ENCODE measurements around the gene CHST11. TPM values are rescaled to one million over a fixed set of nuclear protein-coding genes. Genes with fewer than 3 reads are reported as not detected.

CHST11 gene
- total and polyA plus RNA-seq, 9 of the 15 experiments (the other 6 are each of a cell fraction or from before 2014, with no cell fraction given): 2.3 to 38.7 (median 15.0) TPM

DNA sequence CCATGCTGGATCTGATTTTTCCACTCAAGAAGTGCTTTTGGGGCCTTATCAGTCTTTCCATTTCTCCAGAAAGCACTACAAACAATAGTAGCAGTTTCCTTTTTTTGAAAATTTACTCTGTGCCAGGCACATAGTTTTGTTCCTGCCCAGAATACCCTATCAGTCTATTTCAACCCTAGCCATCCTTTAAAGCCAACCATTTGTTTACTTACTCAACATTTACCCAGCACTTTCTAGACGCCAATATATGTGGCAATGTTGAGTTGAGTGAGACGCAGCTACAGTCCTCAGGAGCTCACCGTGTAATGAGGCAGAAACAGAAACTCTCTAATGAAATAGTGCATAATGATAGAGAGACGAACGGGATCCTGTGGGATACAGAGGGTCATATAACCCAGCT is 32.9 kb upstream of the CHST11 start:
- TF ChIP-seq SNAPC5 (CRISPR knock-in tag; IDR thresholded peaks at IDR 0.05): no peak
- TF ChIP-seq MECOM (CRISPR knock-in tag; IDR thresholded peaks at IDR 0.05): no peak
- no peak for TF ChIP-seq MTA2 (IDR thresholded peaks at IDR 0.05; ENCODE audit: low read depth)
- TF ChIP-seq C11orf30 (IDR thresholded peaks at IDR 0.05; ENCODE audit: low read depth): no peak
- no peak for TF ChIP-seq ZBTB11 (CRISPR knock-in tag; IDR thresholded peaks at IDR 0.05)
- TF ChIP-seq MYNN (IDR thresholded peaks at IDR 0.05): no peak
- no peak for TF ChIP-seq MYNN (CRISPR knock-in tag; IDR thresholded peaks at IDR 0.05)
- TF ChIP-seq PHTF2 (CRISPR knock-in tag; IDR thresholded peaks at IDR 0.05): no peak
- TF ChIP-seq POLR2AphosphoS2 (IDR thresholded peaks at IDR 0.05; ENCODE audit: low read length): no peak
- H3K4me2 ChIP-seq (ENCODE audit: insufficient read depth, low read length): no peak overlapping the region
- no peaks in the 10 kb centered on the region for H3K9me1 ChIP-seq (ENCODE audit: control insufficient read depth, insufficient read depth, low read length)
- ChIA-PET CTCF (ENCODE audit: low intra/inter-chr PET ratio) (interaction anchor here (0.6 kb wide), 1 partner anchor 29 kb away, joined by 3 read pairs; no protein-coding TSS in a partner anchor), POLR2A (interaction anchor here (0.7 kb wide), 1 partner anchor 63 kb away, joined by 3 read pairs; no protein-coding TSS in a partner anchor)
- ATAC-seq (no peak), DNase-seq (ENCODE audit: extremely low read depth in 1 of 4, low spot score in 3 of 4) (no peak), FAIRE-seq (no peak)
- no peaks in the 10 kb centered on the region for H4K20me1 ChIP-seq (replicated peaks; ENCODE audit: control insufficient read depth, insufficient read depth, low read length)
- BruUV-seq (replicated peaks): no TSS peak
- no peak overlapping the region for H2AFZ ChIP-seq (ENCODE audit: low read depth, low read length)
- intact Hi-C loops (cut with micrococcal nuclease) (no loop called here), in situ Hi-C loops (cut with MboI) (no loop called here)
- no peak overlapping the region for H3K9ac ChIP-seq (ENCODE audit: insufficient read depth in 1 of 2, low read depth in 2 of 2, low read length in 2 of 2)
- H3K79me2 ChIP-seq (ENCODE audit: control insufficient read depth, insufficient read depth, low read length): no peaks in the 10 kb centered on the region
- H3K27me3 ChIP-seq (ENCODE audit: control insufficient read depth in 2 of 2, insufficient read depth in 2 of 2, low read length in 2 of 2): peaks cover 1 to 3% of the 10 kb centered on the region in 2 experiments; a peak in 2 of 5 replicates
- H3K4me3 ChIP-seq: no peak overlapping the region
- 0 out of 5 replicates have a peak, but pooled peaks cover 0 to 4% of the 10 kb centered on the region in 2 experiments for H3K4me1 ChIP-seq (replicated peaks in 1 of 2; ENCODE audit: control insufficient read depth in 2 of 2, insufficient read depth in 2 of 2, low read length in 2 of 2)
- no peaks in the 10 kb centered on the region for H3K36me3 ChIP-seq (ENCODE audit: control insufficient read depth, insufficient read depth, low read length)
- 5% methylated on average over 5 of the region's 5 CpGs for WGBS (ENCODE audit: insufficient coverage, low coverage, missing lambda C conversion rate)
- H3K9me3 ChIP-seq (replicated peaks; ENCODE audit: control insufficient read depth, insufficient read depth, low read depth, low read length): no peaks in the 10 kb centered on the region
- H3K27ac ChIP-seq (ENCODE audit: extremely low read depth, low read depth, low read length): no peak overlapping the region
